OCI-LY1 (cell line): ENCODE measurements around the gene MYO19.

Source experiments
- EZH2 ChIP-seq: fragments of 200-600 bp; sonication (generic), shearing (Covaris generic); IDR thresholded peaks from 2 replicates; pipeline ENCODE4 v1.8.0; 2017; ENCODE audit warnings: borderline replicate concordance, mixed run types, mild to moderate bottlenecking, antibody characterized with exemption, low read length, moderate library complexity, mixed read lengths
- TF ChIP-seq, protein P1 (sequence below): fragments of 200-600 bp; sonication (generic), shearing (Covaris generic); IDR thresholded peaks from 2 replicates; pipeline ENCODE4 v1.5.1; 2017; ENCODE audit warnings: mild to moderate bottlenecking, antibody characterized with exemption, low read length, moderate library complexity, mixed read lengths

DNA sequence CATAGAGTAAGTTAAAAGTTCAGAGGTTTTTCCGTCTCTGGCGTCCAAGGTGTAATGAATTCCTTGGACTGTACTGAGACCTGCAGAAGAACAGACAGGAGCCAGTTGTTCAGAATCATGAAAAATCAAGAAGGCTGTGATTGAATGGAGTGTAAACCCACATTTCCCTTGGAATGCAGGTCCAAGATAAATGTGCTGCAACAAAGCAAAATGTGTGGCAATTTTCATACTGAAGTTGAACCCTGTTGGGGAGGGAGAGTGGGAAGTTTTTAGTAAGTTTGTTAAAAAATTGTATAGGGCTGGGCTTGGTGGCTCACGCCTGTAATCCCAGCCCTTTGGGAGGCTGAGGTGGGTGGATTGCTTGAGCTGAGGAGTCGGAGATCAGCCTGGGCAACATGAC, 31.4 kb upstream of the MYO19 start:
- TF ChIP-seq, protein P1, sequence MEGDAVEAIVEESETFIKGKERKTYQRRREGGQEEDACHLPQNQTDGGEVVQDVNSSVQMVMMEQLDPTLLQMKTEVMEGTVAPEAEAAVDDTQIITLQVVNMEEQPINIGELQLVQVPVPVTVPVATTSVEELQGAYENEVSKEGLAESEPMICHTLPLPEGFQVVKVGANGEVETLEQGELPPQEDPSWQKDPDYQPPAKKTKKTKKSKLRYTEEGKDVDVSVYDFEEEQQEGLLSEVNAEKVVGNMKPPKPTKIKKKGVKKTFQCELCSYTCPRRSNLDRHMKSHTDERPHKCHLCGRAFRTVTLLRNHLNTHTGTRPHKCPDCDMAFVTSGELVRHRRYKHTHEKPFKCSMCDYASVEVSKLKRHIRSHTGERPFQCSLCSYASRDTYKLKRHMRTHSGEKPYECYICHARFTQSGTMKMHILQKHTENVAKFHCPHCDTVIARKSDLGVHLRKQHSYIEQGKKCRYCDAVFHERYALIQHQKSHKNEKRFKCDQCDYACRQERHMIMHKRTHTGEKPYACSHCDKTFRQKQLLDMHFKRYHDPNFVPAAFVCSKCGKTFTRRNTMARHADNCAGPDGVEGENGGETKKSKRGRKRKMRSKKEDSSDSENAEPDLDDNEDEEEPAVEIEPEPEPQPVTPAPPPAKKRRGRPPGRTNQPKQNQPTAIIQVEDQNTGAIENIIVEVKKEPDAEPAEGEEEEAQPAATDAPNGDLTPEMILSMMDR = no peak
- TF ChIP-seq EZH2 = no peak
